HEK293 (cell line): ENCODE measurements around the gene CCDC63.

Experiments
- ZNF175 ChIP-seq: fragments of 450-650 bp; formaldehyde crosslinking; IDR thresholded peaks from 2 replicates; pipeline ENCODE4 v1.5.1; 2016; ENCODE audit warnings: missing biosample characterization, missing genetic modification characterization
- ZNF660 ChIP-seq: fragments of 450-650 bp; IDR thresholded peaks from 2 replicates; pipeline ENCODE4 v1.5.1; 2018; ENCODE audit warnings: missing biosample characterization, mild to moderate bottlenecking, missing genetic modification characterization
- ZNF843 ChIP-seq: fragments of 450-650 bp; formaldehyde crosslinking; IDR thresholded peaks from 2 replicates; pipeline ENCODE4 v1.5.1; 2016; ENCODE audit warnings: missing biosample characterization, missing genetic modification characterization
- TF ChIP-seq, protein P1 (sequence below): fragments of 450-650 bp; formaldehyde crosslinking; IDR thresholded peaks from 2 replicates; pipeline ENCODE4 v1.5.1; 2017; ENCODE audit warnings: missing biosample characterization, missing genetic modification characterization
- TF ChIP-seq, protein P2 (sequence below): fragments of 450-650 bp; formaldehyde crosslinking; IDR thresholded peaks from 2 replicates; pipeline ENCODE4 v1.5.1; 2017; ENCODE audit warnings: missing biosample characterization, missing genetic modification characterization
- TF ChIP-seq, protein P3 (sequence below): fragments of 450-650 bp; formaldehyde crosslinking; IDR thresholded peaks from 2 replicates; pipeline ENCODE4 v1.5.1; 2016; ENCODE audit warnings: missing biosample characterization, missing genetic modification characterization, low read depth
- TF ChIP-seq, protein P4 (sequence below): fragments of 450-650 bp; formaldehyde crosslinking; IDR thresholded peaks from 2 replicates; pipeline ENCODE4 v1.5.1; 2016; ENCODE audit warnings: missing biosample characterization, missing genetic modification characterization
- TF ChIP-seq, protein P5 (sequence below): sonication (generic); formaldehyde crosslinking; IDR thresholded peaks from 2 replicates; pipeline ENCODE4 v1.8.1; 2022; ENCODE audit warnings: mild to moderate bottlenecking, moderate library complexity, missing genetic modification reagents
- TF ChIP-seq, protein P6 (sequence below): fragments of 450-650 bp; formaldehyde crosslinking; IDR thresholded peaks from 2 replicates; pipeline ENCODE4 v1.5.1; 2016; ENCODE audit warnings: missing biosample characterization, missing genetic modification characterization, borderline replicate concordance

DNA sequence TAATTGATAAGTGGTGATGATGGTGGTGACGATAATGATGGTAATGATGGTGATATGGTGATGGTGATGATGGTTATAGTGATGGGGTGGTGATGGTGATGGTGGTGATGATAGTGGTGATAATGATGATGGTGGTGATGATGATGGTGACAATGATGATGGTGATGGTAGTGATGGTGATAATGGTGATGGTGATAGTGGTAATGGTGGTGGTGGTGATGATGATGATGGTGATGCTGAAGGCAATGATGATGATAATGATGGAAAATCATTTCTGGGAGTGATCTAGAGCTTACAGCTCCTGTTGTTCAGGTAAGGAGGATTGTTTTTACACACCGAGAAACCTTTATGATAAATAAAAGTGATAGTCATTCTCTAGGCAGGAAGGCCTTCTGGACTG is 33.9 kb downstream of the CCDC63 start:
- no peak for TF ChIP-seq ZNF175 (tag by site-specific recombination)
- TF ChIP-seq, protein P1, sequence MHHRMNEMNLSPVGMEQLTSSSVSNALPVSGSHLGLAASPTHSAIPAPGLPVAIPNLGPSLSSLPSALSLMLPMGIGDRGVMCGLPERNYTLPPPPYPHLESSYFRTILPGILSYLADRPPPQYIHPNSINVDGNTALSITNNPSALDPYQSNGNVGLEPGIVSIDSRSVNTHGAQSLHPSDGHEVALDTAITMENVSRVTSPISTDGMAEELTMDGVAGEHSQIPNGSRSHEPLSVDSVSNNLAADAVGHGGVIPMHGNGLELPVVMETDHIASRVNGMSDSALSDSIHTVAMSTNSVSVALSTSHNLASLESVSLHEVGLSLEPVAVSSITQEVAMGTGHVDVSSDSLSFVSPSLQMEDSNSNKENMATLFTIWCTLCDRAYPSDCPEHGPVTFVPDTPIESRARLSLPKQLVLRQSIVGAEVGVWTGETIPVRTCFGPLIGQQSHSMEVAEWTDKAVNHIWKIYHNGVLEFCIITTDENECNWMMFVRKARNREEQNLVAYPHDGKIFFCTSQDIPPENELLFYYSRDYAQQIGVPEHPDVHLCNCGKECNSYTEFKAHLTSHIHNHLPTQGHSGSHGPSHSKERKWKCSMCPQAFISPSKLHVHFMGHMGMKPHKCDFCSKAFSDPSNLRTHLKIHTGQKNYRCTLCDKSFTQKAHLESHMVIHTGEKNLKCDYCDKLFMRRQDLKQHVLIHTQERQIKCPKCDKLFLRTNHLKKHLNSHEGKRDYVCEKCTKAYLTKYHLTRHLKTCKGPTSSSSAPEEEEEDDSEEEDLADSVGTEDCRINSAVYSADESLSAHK (tag by site-specific recombination): no peak
- TF ChIP-seq, protein P2, sequence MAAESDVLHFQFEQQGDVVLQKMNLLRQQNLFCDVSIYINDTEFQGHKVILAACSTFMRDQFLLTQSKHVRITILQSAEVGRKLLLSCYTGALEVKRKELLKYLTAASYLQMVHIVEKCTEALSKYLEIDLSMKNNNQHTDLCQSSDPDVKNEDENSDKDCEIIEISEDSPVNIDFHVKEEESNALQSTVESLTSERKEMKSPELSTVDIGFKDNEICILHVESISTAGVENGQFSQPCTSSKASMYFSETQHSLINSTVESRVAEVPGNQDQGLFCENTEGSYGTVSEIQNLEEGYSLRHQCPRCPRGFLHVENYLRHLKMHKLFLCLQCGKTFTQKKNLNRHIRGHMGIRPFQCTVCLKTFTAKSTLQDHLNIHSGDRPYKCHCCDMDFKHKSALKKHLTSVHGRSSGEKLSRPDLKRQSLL (tag by site-specific recombination): no peak
- TF ChIP-seq, protein P3, sequence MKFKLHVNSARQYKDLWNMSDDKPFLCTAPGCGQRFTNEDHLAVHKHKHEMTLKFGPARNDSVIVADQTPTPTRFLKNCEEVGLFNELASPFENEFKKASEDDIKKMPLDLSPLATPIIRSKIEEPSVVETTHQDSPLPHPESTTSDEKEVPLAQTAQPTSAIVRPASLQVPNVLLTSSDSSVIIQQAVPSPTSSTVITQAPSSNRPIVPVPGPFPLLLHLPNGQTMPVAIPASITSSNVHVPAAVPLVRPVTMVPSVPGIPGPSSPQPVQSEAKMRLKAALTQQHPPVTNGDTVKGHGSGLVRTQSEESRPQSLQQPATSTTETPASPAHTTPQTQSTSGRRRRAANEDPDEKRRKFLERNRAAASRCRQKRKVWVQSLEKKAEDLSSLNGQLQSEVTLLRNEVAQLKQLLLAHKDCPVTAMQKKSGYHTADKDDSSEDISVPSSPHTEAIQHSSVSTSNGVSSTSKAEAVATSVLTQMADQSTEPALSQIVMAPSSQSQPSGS (tag by site-specific recombination): no peak
- no peak for TF ChIP-seq ZNF843 (tag by site-specific recombination)
- TF ChIP-seq, protein P4, sequence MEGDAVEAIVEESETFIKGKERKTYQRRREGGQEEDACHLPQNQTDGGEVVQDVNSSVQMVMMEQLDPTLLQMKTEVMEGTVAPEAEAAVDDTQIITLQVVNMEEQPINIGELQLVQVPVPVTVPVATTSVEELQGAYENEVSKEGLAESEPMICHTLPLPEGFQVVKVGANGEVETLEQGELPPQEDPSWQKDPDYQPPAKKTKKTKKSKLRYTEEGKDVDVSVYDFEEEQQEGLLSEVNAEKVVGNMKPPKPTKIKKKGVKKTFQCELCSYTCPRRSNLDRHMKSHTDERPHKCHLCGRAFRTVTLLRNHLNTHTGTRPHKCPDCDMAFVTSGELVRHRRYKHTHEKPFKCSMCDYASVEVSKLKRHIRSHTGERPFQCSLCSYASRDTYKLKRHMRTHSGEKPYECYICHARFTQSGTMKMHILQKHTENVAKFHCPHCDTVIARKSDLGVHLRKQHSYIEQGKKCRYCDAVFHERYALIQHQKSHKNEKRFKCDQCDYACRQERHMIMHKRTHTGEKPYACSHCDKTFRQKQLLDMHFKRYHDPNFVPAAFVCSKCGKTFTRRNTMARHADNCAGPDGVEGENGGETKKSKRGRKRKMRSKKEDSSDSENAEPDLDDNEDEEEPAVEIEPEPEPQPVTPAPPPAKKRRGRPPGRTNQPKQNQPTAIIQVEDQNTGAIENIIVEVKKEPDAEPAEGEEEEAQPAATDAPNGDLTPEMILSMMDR (tag by site-specific recombination): no peak
- TF ChIP-seq, protein P5, sequence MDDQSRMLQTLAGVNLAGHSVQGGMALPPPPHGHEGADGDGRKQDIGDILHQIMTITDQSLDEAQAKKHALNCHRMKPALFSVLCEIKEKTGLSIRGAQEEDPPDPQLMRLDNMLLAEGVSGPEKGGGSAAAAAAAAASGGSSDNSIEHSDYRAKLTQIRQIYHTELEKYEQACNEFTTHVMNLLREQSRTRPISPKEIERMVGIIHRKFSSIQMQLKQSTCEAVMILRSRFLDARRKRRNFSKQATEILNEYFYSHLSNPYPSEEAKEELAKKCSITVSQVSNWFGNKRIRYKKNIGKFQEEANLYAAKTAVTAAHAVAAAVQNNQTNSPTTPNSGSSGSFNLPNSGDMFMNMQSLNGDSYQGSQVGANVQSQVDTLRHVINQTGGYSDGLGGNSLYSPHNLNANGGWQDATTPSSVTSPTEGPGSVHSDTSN: no peak
- TF ChIP-seq, protein P6, sequence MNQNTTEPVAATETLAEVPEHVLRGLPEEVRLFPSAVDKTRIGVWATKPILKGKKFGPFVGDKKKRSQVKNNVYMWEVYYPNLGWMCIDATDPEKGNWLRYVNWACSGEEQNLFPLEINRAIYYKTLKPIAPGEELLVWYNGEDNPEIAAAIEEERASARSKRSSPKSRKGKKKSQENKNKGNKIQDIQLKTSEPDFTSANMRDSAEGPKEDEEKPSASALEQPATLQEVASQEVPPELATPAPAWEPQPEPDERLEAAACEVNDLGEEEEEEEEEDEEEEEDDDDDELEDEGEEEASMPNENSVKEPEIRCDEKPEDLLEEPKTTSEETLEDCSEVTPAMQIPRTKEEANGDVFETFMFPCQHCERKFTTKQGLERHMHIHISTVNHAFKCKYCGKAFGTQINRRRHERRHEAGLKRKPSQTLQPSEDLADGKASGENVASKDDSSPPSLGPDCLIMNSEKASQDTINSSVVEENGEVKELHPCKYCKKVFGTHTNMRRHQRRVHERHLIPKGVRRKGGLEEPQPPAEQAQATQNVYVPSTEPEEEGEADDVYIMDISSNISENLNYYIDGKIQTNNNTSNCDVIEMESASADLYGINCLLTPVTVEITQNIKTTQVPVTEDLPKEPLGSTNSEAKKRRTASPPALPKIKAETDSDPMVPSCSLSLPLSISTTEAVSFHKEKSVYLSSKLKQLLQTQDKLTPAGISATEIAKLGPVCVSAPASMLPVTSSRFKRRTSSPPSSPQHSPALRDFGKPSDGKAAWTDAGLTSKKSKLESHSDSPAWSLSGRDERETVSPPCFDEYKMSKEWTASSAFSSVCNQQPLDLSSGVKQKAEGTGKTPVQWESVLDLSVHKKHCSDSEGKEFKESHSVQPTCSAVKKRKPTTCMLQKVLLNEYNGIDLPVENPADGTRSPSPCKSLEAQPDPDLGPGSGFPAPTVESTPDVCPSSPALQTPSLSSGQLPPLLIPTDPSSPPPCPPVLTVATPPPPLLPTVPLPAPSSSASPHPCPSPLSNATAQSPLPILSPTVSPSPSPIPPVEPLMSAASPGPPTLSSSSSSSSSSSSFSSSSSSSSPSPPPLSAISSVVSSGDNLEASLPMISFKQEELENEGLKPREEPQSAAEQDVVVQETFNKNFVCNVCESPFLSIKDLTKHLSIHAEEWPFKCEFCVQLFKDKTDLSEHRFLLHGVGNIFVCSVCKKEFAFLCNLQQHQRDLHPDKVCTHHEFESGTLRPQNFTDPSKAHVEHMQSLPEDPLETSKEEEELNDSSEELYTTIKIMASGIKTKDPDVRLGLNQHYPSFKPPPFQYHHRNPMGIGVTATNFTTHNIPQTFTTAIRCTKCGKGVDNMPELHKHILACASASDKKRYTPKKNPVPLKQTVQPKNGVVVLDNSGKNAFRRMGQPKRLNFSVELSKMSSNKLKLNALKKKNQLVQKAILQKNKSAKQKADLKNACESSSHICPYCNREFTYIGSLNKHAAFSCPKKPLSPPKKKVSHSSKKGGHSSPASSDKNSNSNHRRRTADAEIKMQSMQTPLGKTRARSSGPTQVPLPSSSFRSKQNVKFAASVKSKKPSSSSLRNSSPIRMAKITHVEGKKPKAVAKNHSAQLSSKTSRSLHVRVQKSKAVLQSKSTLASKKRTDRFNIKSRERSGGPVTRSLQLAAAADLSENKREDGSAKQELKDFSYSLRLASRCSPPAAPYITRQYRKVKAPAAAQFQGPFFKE (tag by site-specific recombination): no peak
- no peak for TF ChIP-seq ZNF660 (tag by site-specific recombination)
